Endothelial cell of umbilical vein (primary cell): ENCODE measurements around the gene HSD17B10. TPM values are rescaled to one million over a fixed set of nuclear protein-coding genes. Genes with fewer than 3 reads are reported as not detected.

Experiments
- BruUV-seq: library from RNA; stranded (reverse); fragments of 400-500 nt; replicated peaks from 2 replicates; lab custom pipeline; 2021; lab: Mats Ljungman, UMichigan
- CTCF ChIA-PET: fragments of 300-600, 350-600 bp; sonication (Branson Sonifier 250); formaldehyde crosslinking; loops from one replicate; lab custom pipeline; 2021; ENCODE audit warnings: antibody characterized with exemption, inconsistent platforms; lab: Charles Lee
- POLR2A ChIA-PET: fragments of 300-600, 350-600 bp; sonication (Branson Sonifier 250); formaldehyde crosslinking; loops from one replicate; lab custom pipeline; 2021; ENCODE audit warnings: antibody characterized with exemption, inconsistent platforms; lab: Charles Lee
- DNase-seq: peaks from one replicate; pipeline ENCODE4 v3.0.0-alpha.2; 2011; ENCODE audit warnings: low read depth, low spot score
- FAIRE-seq: peaks from 2 replicates; lab custom pipeline; 2011; peaks lifted over from hg19 to GRCh38; lab: Jason Lieb, UNC
- H2AFZ ChIP-seq: 2 replicates; pipeline ENCODE4 v1.6.0; 2012; ENCODE audit warnings: low read depth, low read length, control low read depth, inconsistent platforms
- H3K27ac ChIP-seq: 2 replicates; pipeline ENCODE4 v1.5.1; 2011; ENCODE audit warnings: low read depth, mild to moderate bottlenecking, control low read depth, low read length, moderate library complexity; ENCODE audit not compliant: insufficient read depth
- H3K27me3 ChIP-seq, 2 experiments: 2 replicates each; pipeline versions ENCODE4 v1.6.0 to v1.6.1; 2011; ENCODE audit warnings: low read length in 2 of 2, mixed read lengths in 1 of 2; ENCODE audit not compliant: control insufficient read depth in 2 of 2, insufficient read depth in 2 of 2
- H3K36me3 ChIP-seq, 2 experiments: 2 replicates in 1 of 2; 3 replicates in 1 of 2; pipeline ENCODE4 v1.5.1; 2011; ENCODE audit warnings: low read length in 2 of 2, mild to moderate bottlenecking in 1 of 2, moderate library complexity in 1 of 2; ENCODE audit not compliant: control insufficient read depth in 2 of 2, insufficient read depth in 2 of 2; ENCODE audit errors: extremely low read depth in 1 of 2
- H3K4me1 ChIP-seq: 3 replicates; pipeline ENCODE4 v1.5.1; 2011; ENCODE audit warnings: mild to moderate bottlenecking, low read length; ENCODE audit not compliant: control insufficient read depth, insufficient read depth; ENCODE audit errors: extremely low read depth
- H3K4me2 ChIP-seq: 2 replicates; pipeline ENCODE4 v1.6.1; 2011; ENCODE audit warnings: low read length, control low read depth, mixed read lengths; ENCODE audit not compliant: insufficient read depth
- H3K4me3 ChIP-seq, 3 experiments: fragments of 200-600 bp in 1 of 3; sonication (generic), shearing (Covaris generic) in 1 of 3; replicated peaks in 1 of 3; 2 replicates each; pipeline ENCODE4 v1.5.1; 2011 to 2016; ENCODE audit warnings: control low read depth in 3 of 3, low read length in 3 of 3, mild to moderate bottlenecking in 2 of 3, inconsistent platforms in 1 of 3, low read depth in 1 of 3, moderate library complexity in 1 of 3; ENCODE audit not compliant: insufficient read depth in 1 of 3
- H3K79me2 ChIP-seq: 2 replicates; pipeline ENCODE4 v1.6.0; 2012; ENCODE audit warnings: low read length, inconsistent platforms; ENCODE audit not compliant: control insufficient read depth, insufficient read depth
- H3K9ac ChIP-seq: replicated peaks from 2 replicates; pipeline ENCODE3; 2011; ENCODE audit warnings: low read length, control low read depth; ENCODE audit not compliant: insufficient read depth; ENCODE audit errors: extremely low read depth
- H3K9me1 ChIP-seq: replicated peaks from 3 replicates; pipeline ENCODE4 v1.6.0; 2011; ENCODE audit warnings: mild to moderate bottlenecking, low read length; ENCODE audit not compliant: control insufficient read depth, insufficient read depth; ENCODE audit errors: extremely low read depth
- H3K9me3 ChIP-seq: replicated peaks from 2 replicates; pipeline ENCODE4 v1.5.1; 2012; ENCODE audit warnings: low read length, inconsistent platforms; ENCODE audit not compliant: control insufficient read depth, insufficient read depth
- H4K20me1 ChIP-seq: replicated peaks from 2 replicates; pipeline ENCODE3; 2011; ENCODE audit warnings: mild to moderate bottlenecking, low read length; ENCODE audit not compliant: control insufficient read depth, insufficient read depth; ENCODE audit errors: extremely low read depth
- CTCF ChIP-seq, 2 donors: IDR thresholded peaks; 1 replicate in 1 of 2; 2 replicates in 1 of 2; pipeline ENCODE4 v1.5.1; 2011; ENCODE audit warnings: low read length in 2 of 2, mild to moderate bottlenecking in 2 of 2, moderate library complexity in 2 of 2, control low read depth in 1 of 2, inconsistent platforms in 1 of 2, low read depth in 1 of 2; ENCODE audit not compliant: insufficient read depth in 1 of 2; ENCODE audit errors: extremely low read depth in 1 of 2
- EZH2 ChIP-seq: IDR thresholded peaks from 2 replicates; pipeline ENCODE4 v1.6.1; 2012; ENCODE audit warnings: borderline replicate concordance, low read depth, mild to moderate bottlenecking, moderate library complexity, low read length, inconsistent platforms; ENCODE audit not compliant: severe bottlenecking
- FOS ChIP-seq: IDR thresholded peaks from 2 replicates; pipeline ENCODE4 v1.6.1; 2011; ENCODE audit warnings: mild to moderate bottlenecking, low read length, moderate library complexity, borderline replicate concordance; ENCODE audit not compliant: insufficient read depth
- MYC ChIP-seq: IDR thresholded peaks from one replicate; pipeline ENCODE4 v1.6.1; 2011; ENCODE audit warnings: mild to moderate bottlenecking, low read depth, low read length
- POLR2A ChIP-seq: IDR thresholded peaks from 2 replicates; pipeline ENCODE4 v1.6.1; 2012; ENCODE audit warnings: low read depth, mild to moderate bottlenecking, control low read depth, low read length
- POLR2AphosphoS5 ChIP-seq: IDR thresholded peaks from 2 replicates; pipeline ENCODE4 v1.6.1; 2012; ENCODE audit warnings: low read depth, mild to moderate bottlenecking, control low read depth, low read length, moderate library complexity; ENCODE audit not compliant: insufficient read depth
- dilution Hi-C: fragments of 300-500 bp; cut with MboI; formaldehyde crosslinking; loops from one replicate; pipeline ENCODE4 v1.15.0; 2019; ENCODE audit warnings: low sequenced_read_pairs; ENCODE audit not compliant: extremely low pct_ligation_motif_present
- intact Hi-C: fragments of 100-400 bp; cut with micrococcal nuclease; formaldehyde crosslinking; loops from one replicate; pipeline ENCODE4 v1.10.0; 2022
- polyA plus RNA-seq, 4 experiments: library from polyadenylated mRNA; depleted of rRNA in 3 of 4; stranded (reverse) in 3 of 4; unstranded in 1 of 4; fragments of >200 nt; gene quantifications; 2 replicates each; pipeline versions ENCODE4 v1.2.1 to v1.2.3, GENCODE V29; 2011 to 2012; ENCODE audit warnings: missing spikeins in 1 of 4
- total RNA-seq: library from RNA; stranded (reverse); gene quantifications from 2 replicates; pipeline ENCODE4 v1.2.3, GENCODE V29; 2021
- TF ChIP-seq, protein P1 (sequence below): IDR thresholded peaks from 2 replicates; pipeline ENCODE4 v1.6.1; 2011; ENCODE audit not compliant: insufficient read depth, insufficient read length

Gene HSD17B10
- total and polyA plus RNA-seq, 2 donors (not counting 3 experiments of a cell fraction or from before 2014, with no cell fraction given), result 82.3 to 171 TPM

GRCh38 chrX:53438174-53438831 lies 4.1 kb upstream of the HSD17B10 start:
- H3K27me3 ChIP-seq, result no peaks in the 10 kb centered on the region
- dilution Hi-C loops (no loop called here), intact Hi-C loops (no loop called here)
- BruUV-seq, result no TSS peak
- no peak overlapping the region for H3K4me2 ChIP-seq
- no peaks in the 10 kb centered on the region for H3K36me3 ChIP-seq
- no peak overlapping the region for H2AFZ ChIP-seq
- H3K9me3 ChIP-seq, result no peaks in the 10 kb centered on the region
- H3K9ac ChIP-seq, result no peak overlapping the region
- no peak overlapping the region for H3K27ac ChIP-seq
- FAIRE-seq, result peak; percentile 24
- TF ChIP-seq POLR2A (no peak), EZH2 (no peak), CTCF (IDR thresholded peaks at IDR 0.05; ENCODE audit: extremely low read depth in 1 of 2, insufficient read depth in 1 of 2, low read depth in 1 of 2, low read length in 2 of 2) (no peak), FOS (no peak), MYC (no peak), POLR2AphosphoS5 (no peak)
- TF ChIP-seq, protein P1, sequence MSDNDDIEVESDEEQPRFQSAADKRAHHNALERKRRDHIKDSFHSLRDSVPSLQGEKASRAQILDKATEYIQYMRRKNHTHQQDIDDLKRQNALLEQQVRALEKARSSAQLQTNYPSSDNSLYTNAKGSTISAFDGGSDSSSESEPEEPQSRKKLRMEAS, result no peak
- no peaks in the 10 kb centered on the region for H4K20me1 ChIP-seq
- no peak for DNase-seq
- H3K4me1 ChIP-seq, result peaks cover 9% of the 10 kb centered on the region
- H3K4me3 ChIP-seq, result no peak overlapping the region
- no peaks in the 10 kb centered on the region for H3K9me1 ChIP-seq
- ChIA-PET CTCF (interaction anchor here (0.9 to 1.1 kb wide), 2 partner anchors 15 to 155 kb away, joined by 3 read pairs; partner anchors contain the start of gene RIBC1), POLR2A (no interaction called here)
- peaks cover 5% of the 10 kb centered on the region for H3K79me2 ChIP-seq
